ENCODE data around the gene ETHE1. TPM values are rescaled to one million over a fixed set of nuclear protein-coding genes. Genes with fewer than 3 reads are reported as not detected.

The ETHE1 gene
- total RNA-seq, 6 donors from 2014 or later = 27.4 to 69.2 (median 41.4) TPM

GRCh38 chr19:43572171-43572588 lies 45.2 kb upstream of the ETHE1 start:
- no peak for ATAC-seq (ENCODE audit: low FRiP score in 2 of 2)
- TF ChIP-seq POLR2AphosphoS5 (IDR thresholded peaks at IDR 0.05) = no peak
- DNase-seq = no peak
- H3K4me1 ChIP-seq = peaks cover 12 to 36% (median 22%) of the 10 kb centered on the region in 4 donors
- no peaks in the 10 kb centered on the region for H3K9me3 ChIP-seq
- H3K27ac ChIP-seq = peak overlapping the region in 1 of 4 donors; percentile 17
- H3K4me3 ChIP-seq = no peak overlapping the region
- H3K27me3 ChIP-seq = no peaks in the 10 kb centered on the region
- 66 to 74% methylated on average over 3 of the region's 3 CpGs for WGBS, 2 donors
- H3K36me3 ChIP-seq = peaks cover 0 to 13% (median 2%) of the 10 kb centered on the region in 4 donors

DNA sequence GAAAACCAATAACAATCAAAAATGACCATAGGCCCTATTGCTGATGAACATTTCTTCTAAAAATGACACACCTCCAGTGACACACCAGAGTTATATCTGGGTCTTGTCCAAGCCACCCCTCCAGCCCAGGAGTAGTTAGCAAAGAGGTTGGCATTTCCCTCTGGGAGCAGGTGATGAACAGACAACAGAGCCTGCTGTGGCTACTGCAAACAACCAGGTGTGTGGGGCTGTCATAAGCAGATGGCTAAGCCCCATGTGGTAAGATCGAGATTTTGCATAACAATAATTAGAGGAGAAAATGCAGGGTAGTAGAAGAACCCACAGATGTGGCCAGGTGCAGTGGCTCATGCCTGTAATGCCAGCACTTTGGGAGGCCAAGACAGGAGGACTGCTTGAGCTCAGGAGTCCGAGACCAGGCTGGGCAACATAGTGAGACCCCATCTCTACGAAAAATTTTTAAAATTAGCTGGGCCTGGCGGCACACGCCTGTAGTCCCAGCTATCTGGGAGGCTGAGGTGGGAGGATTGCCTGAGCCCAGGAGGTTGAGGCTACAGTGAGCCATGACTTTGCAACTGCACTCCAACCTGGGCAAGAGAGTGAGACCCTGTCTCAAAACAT lies 43.3 kb upstream of the ETHE1 start:
- Histone ChIP-seq H3K4me3 (no peak overlapping the region), H3K36me3 (peaks cover 0 to 13% (median 2%) of the 10 kb centered on the region in 4 donors), H3K27ac (no peak overlapping the region), H3K4me1 (peaks cover 8 to 29% (median 16%) of the 10 kb centered on the region in 4 donors), H3K9me3 (no peaks in the 10 kb centered on the region), H3K27me3 (no peaks in the 10 kb centered on the region)
- DNase-seq (no peak), ATAC-seq (ENCODE audit: low FRiP score in 2 of 2) (no peak)
- WGBS, 2 donors = 86 to 93% methylated on average over 5 of the region's 5 CpGs
- TF ChIP-seq EP300 (IDR thresholded peaks at IDR 0.05) (no peak), POLR2A (IDR thresholded peaks at IDR 0.05) (no peak), POLR2AphosphoS5 (IDR thresholded peaks at IDR 0.05) (no peak), CTCF (IDR thresholded peaks at IDR 0.05) (no peak)

GRCh38 chr19:43569657-43570056 lies 42.7 kb upstream of the ETHE1 start:
- Histone ChIP-seq H3K4me1 (peaks cover 4 to 23% (median 12%) of the 10 kb centered on the region in 4 donors), H3K9me3 (no peaks in the 10 kb centered on the region), H3K27me3 (no peaks in the 10 kb centered on the region), H3K4me3 (no peak overlapping the region), H3K36me3 (peaks cover 0 to 13% (median 2%) of the 10 kb centered on the region in 4 donors), H3K27ac (no peak overlapping the region)
- TF ChIP-seq CTCF (IDR thresholded peaks at IDR 0.05) = no peak
- no peak for TF ChIP-seq EP300 (IDR thresholded peaks at IDR 0.05)
- no peak for TF ChIP-seq POLR2AphosphoS5 (IDR thresholded peaks at IDR 0.05)
- TF ChIP-seq POLR2A (IDR thresholded peaks at IDR 0.05) = no peak
- no peak for DNase-seq
- ATAC-seq (ENCODE audit: low FRiP score in 2 of 2) = no peak
- 55 to 65% methylated on average over 5 of the region's 5 CpGs for WGBS, 2 donors

- WGBS, 2 donors = 70 to 81% methylated on average over 9 of the region's 9 CpGs
- TF ChIP-seq POLR2A (IDR thresholded peaks at IDR 0.05) = no peak
- no peak for TF ChIP-seq EP300 (IDR thresholded peaks at IDR 0.05)
- no peak for TF ChIP-seq POLR2AphosphoS5 (IDR thresholded peaks at IDR 0.05)
- no peak for TF ChIP-seq CTCF (IDR thresholded peaks at IDR 0.05)
- H3K27ac ChIP-seq = no peak overlapping the region
- no peaks in the 10 kb centered on the region for H3K9me3 ChIP-seq
- no peaks in the 10 kb centered on the region for H3K27me3 ChIP-seq
- peaks cover 6 to 24% (median 16%) of the 10 kb centered on the region in 4 donors for H3K4me1 ChIP-seq
- peaks cover 0 to 12% (median 5%) of the 10 kb centered on the region in 4 donors for H3K36me3 ChIP-seq
- no peak for ATAC-seq (ENCODE audit: low FRiP score in 2 of 2)
- H3K4me3 ChIP-seq = no peak overlapping the region
- DNase-seq = no peak
Observed at GRCh38 chr19:43564800-43565199, 37.8 kb upstream of the ETHE1 start.

- TF ChIP-seq EP300 (IDR thresholded peaks at IDR 0.05) (no peak), CTCF (IDR thresholded peaks at IDR 0.05) (no peak), POLR2A (IDR thresholded peaks at IDR 0.05) (no peak), POLR2AphosphoS5 (IDR thresholded peaks at IDR 0.05) (no peak)
- 87 to 88% methylated on average over 10 of the region's 10 CpGs for WGBS, 2 donors
- no peaks in the 10 kb centered on the region for H3K9me3 ChIP-seq
- H3K4me1 ChIP-seq = peaks cover 6 to 21% (median 16%) of the 10 kb centered on the region in 4 donors
- H3K27me3 ChIP-seq = no peaks in the 10 kb centered on the region
- peak overlapping the region in 2 of 4 donors; percentile 86 to 87 for H3K27ac ChIP-seq
- H3K4me3 ChIP-seq = no peak overlapping the region
- H3K36me3 ChIP-seq = peaks cover 0 to 13% (median 6%) of the 10 kb centered on the region in 4 donors
- DNase-seq (no peak), ATAC-seq (ENCODE audit: low FRiP score in 2 of 2) (no peak)
Observed at GRCh38 chr19:43563816-43564457, 36.9 kb upstream of the ETHE1 start.
